HepG2 (cell line): Measurements from ENCODE around the gene KPNA3. TPM values are rescaled to one million over a fixed set of nuclear protein-coding genes. Genes with fewer than 3 reads are reported as not detected.

Experiments
- ATAC-seq: fragments of 200-7000 bp; cut with Tn5 transposase; 3 replicates; pipeline ENCODE4 v1.9.1; 2020; ENCODE audit warnings: mild to moderate bottlenecking, moderate library complexity
- BruUV-seq: library from RNA; stranded (reverse); fragments of 400-500 nt; replicated peaks from 2 replicates; lab custom pipeline; 2021; lab: Mats Ljungman, UMichigan
- CTCF ChIA-PET: fragments of 300-600 bp; formaldehyde crosslinking; extraction: SDS; loops from one replicate; lab custom pipeline; 2021; ENCODE audit warnings: low total read pairs, inconsistent platforms, low intra/inter-chr PET ratio; lab: Yijun Ruan, JAX
- POLR2A ChIA-PET: fragments of 350-600 bp; sonication (Branson Sonifier 250); formaldehyde crosslinking; loops from one replicate; lab custom pipeline; 2020; ENCODE audit warnings: antibody characterized with exemption, inconsistent platforms; lab: Yijun Ruan, JAX
- DNase-seq: peaks from one replicate; pipeline ENCODE4 v3.0.0-alpha.2; 2015; ENCODE audit warnings: low spot score
- FAIRE-seq: peaks from 3 replicates; lab custom pipeline; 2011; peaks lifted over from hg19 to GRCh38; lab: Jason Lieb, UNC
- H2AFZ ChIP-seq: one replicate; pipeline ENCODE4 v1.6.1; 2011; ENCODE audit warnings: low read length, inconsistent platforms
- H3K27ac ChIP-seq: fragments of 300-600 bp; 3 replicates; pipeline ENCODE4 v1.8.0; 2011; ENCODE audit warnings: mixed run types, mild to moderate bottlenecking, mixed read lengths, low read length, inconsistent platforms; ENCODE audit not compliant: insufficient read depth; ENCODE audit errors: extremely low read length
- H3K27me3 ChIP-seq, 2 experiments: fragments of 200-600 bp in 1 of 2; 2 replicates in 1 of 2; 3 replicates in 1 of 2; pipeline versions ENCODE4 v1.6.0 to v1.8.0; 2011; ENCODE audit warnings: low read length in 2 of 2, mild to moderate bottlenecking in 2 of 2, moderate library complexity in 2 of 2, inconsistent platforms in 1 of 2; ENCODE audit not compliant: insufficient read depth in 2 of 2, control insufficient read depth in 1 of 2
- H3K36me3 ChIP-seq, 2 experiments: fragments of 200-600 bp in 1 of 2; replicated peaks in 1 of 2; 2 replicates in 1 of 2; 3 replicates in 1 of 2; pipeline versions ENCODE4 v1.5.1 to v1.8.0; 2011; ENCODE audit warnings: low read length in 2 of 2, inconsistent platforms in 1 of 2; ENCODE audit not compliant: insufficient read depth in 2 of 2, control insufficient read depth in 1 of 2
- H3K4me1 ChIP-seq: 2 replicates; pipeline ENCODE4 v1.5.1; 2012; ENCODE audit warnings: low read length, inconsistent platforms; ENCODE audit not compliant: insufficient read depth
- H3K4me2 ChIP-seq: 2 replicates; pipeline ENCODE4 v1.6.0; 2011; ENCODE audit warnings: low read depth, low read length, inconsistent platforms
- H3K4me3 ChIP-seq, 3 experiments: fragments of 200-600 bp in 1 of 3; sonication (generic), shearing (Covaris generic) in 1 of 3; replicated peaks in 1 of 3; 2 replicates each; pipeline ENCODE4 v1.5.1; 2011 to 2016; ENCODE audit warnings: low read length in 3 of 3, inconsistent platforms in 2 of 3, low read depth in 2 of 3, mild to moderate bottlenecking in 2 of 3, control low read depth in 1 of 3, mixed read lengths in 1 of 3; ENCODE audit not compliant: insufficient read depth in 1 of 3
- H3K79me2 ChIP-seq: one replicate; pipeline ENCODE4 v1.6.1; 2011; ENCODE audit warnings: low read length, inconsistent platforms; ENCODE audit not compliant: insufficient read depth
- H3K9ac ChIP-seq: 2 replicates; pipeline ENCODE4 v1.6.0; 2011; ENCODE audit warnings: mild to moderate bottlenecking, low read depth, low read length, inconsistent platforms; ENCODE audit not compliant: insufficient read depth
- H3K9me3 ChIP-seq: 2 replicates; pipeline ENCODE4 v1.5.1; 2012; ENCODE audit warnings: mild to moderate bottlenecking, low read length
- H4K20me1 ChIP-seq: 2 replicates; pipeline ENCODE4 v1.6.0; 2011; ENCODE audit warnings: inconsistent platforms, mild to moderate bottlenecking, low read length, moderate library complexity; ENCODE audit not compliant: insufficient read depth
- RFXAP ChIP-seq: sonication (generic); formaldehyde crosslinking; IDR thresholded peaks from 2 replicates; pipeline ENCODE4 v1.4.0; 2020; ENCODE audit warnings: missing genetic modification reagents, borderline replicate concordance
- YEATS4 ChIP-seq: sonication (generic); formaldehyde crosslinking; IDR thresholded peaks from 2 replicates; pipeline ENCODE4 v1.4.0; 2020; ENCODE audit warnings: missing genetic modification reagents, borderline replicate concordance
- ZNF121 ChIP-seq: sonication (generic); formaldehyde crosslinking; IDR thresholded peaks from 2 replicates; pipeline ENCODE4 v1.5.0; 2020; ENCODE audit warnings: mild to moderate bottlenecking, missing genetic modification reagents
- ZNF652 ChIP-seq: IDR thresholded peaks from 2 replicates; pipeline ENCODE4 v1.6.1; 2016; ENCODE audit warnings: low read depth, borderline replicate concordance
- ZSCAN21 ChIP-seq: sonication (generic); formaldehyde crosslinking; IDR thresholded peaks from 2 replicates; pipeline ENCODE4 v1.8.0; 2022; ENCODE audit warnings: mild to moderate bottlenecking, missing genetic modification reagents, moderate library complexity, borderline replicate concordance
- WGBS: methylation state at CpG from one replicate; pipeline ENCODE4 v1.1.6; 2017; ENCODE audit warnings: low lambda C conversion rate; 5-methylcytosine and 5-hydroxymethylcytosine counted together
- in situ Hi-C: cut with HindIII; loops from 2 replicates; pipeline ENCODE4 v1.10.0; 2017; ENCODE audit warnings: low pct_unique_long_range_greater_than_20kb; ENCODE audit not compliant: extremely low pct_ligation_motif_present
- intact Hi-C: fragments of 100-400 bp; cut with micrococcal nuclease; formaldehyde crosslinking; loops from one replicate; pipeline ENCODE4 v1.10.0; 2022; ENCODE audit not compliant: unreplicated experiment
- polyA plus RNA-seq, 8 experiments: library from polyadenylated mRNA; depleted of rRNA in 3 of 8; stranded (reverse) in 7 of 8; unstranded in 1 of 8; fragments of >200 nt; fragmentation: Illumina TruSeq in 4 of 8; extraction: Trizol in 4 of 8; gene quantifications; 2 replicates each; pipeline versions ENCODE4 v1.2.1 to v1.2.3, GENCODE V29; 2011 to 2016; ENCODE audit warnings: low read depth in 4 of 8, missing spikeins in 1 of 8, mixed read lengths in 1 of 8; ENCODE audit not compliant: insufficient read depth in 1 of 8
- total RNA-seq, 5 experiments: library from RNA; depleted of rRNA; stranded (reverse); fragments of >200 nt; fragmentation: Illumina TruSeq; extraction: Trizol; gene quantifications; 2 replicates each; pipeline ENCODE4 v1.2.3, GENCODE V29; 2016; ENCODE audit warnings: low read depth in 1 of 5
- TF ChIP-seq, protein P1 (sequence below): IDR thresholded peaks from 2 replicates; pipeline ENCODE4 v1.6.1; 2016; ENCODE audit warnings: missing genetic modification reagents, missing compliant biosample characterization
- TF ChIP-seq, protein P2 (sequence below): sonication (generic); formaldehyde crosslinking; IDR thresholded peaks from 2 replicates; pipeline ENCODE4 v1.4.0; 2020; ENCODE audit warnings: mild to moderate bottlenecking, missing genetic modification reagents

KPNA3 gene
- total and polyA plus RNA-seq, 2 of the 13 experiments (the other 11 are each of a cell fraction or from before 2014, with no cell fraction given) = 13.0 to 28.9 TPM

DNA sequence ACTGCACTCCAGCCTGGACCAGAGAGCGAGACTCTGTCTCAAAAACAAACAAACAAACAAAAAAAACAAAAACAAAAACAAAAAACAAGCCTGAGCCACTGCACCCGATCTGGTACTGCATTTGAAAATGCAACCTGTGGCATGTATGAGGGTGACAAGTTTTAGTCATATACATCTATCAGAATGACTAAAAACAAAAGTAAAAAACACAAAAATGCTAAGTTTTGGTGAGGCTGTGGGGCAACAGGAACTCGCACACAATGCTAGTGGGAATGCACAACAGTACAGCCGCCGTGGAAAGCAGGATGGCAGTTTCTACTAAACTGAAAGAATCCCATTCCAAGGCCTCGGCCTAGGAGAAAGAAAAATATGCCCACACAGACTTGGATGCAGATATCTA lies 109.0 kb downstream of the KPNA3 start (continued):
- TF ChIP-seq, protein P1, sequence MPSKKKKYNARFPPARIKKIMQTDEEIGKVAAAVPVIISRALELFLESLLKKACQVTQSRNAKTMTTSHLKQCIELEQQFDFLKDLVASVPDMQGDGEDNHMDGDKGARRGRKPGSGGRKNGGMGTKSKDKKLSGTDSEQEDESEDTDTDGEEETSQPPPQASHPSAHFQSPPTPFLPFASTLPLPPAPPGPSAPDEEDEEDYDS = no peak
- no peak for TF ChIP-seq YEATS4 (CRISPR knock-in tag)

DNA sequence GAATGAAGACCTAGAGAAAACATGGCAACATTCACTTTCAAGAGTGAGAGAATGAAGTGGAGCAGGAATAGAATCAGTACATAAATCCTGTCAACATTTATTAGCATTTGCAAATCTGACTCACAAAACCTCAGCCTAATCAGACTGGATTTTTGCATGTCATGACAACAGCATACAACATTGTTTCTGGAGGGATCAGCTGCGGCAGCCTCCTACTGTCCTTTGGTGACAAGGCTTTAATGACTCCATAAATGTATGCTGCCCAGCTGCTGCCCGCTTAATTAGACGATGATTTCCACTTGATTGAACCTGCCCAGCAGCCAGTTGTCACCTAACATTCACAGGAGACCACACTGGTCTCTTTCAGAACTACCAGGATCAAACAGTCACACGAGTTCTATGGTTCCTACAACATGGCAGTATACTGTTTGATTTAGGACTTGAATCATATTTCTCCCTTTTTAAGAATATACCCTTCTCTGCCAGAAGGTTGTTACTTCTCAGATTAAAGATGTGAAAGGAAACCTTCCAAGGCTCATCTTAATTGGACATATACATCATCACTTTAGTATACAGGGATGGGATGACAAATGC lies 110.5 kb downstream of the KPNA3 start:
- Histone ChIP-seq H3K9me3 (no peaks in the 10 kb centered on the region), H4K20me1 (peaks cover 17% of the 10 kb centered on the region), H3K27me3 (no peaks in the 10 kb centered on the region), H3K79me2 (peaks cover 55% of the 10 kb centered on the region), H2AFZ (no peak overlapping the region), H3K4me3 (no peak overlapping the region), H3K4me1 (peaks cover 12% of the 10 kb centered on the region), H3K9ac (no peak overlapping the region), H3K4me2 (no peak overlapping the region), H3K27ac (no peak overlapping the region), H3K36me3 (peaks cover 5 to 29% of the 10 kb centered on the region in 2 experiments; a peak in 4 of 5 replicates)
- no peak for ATAC-seq
- intact Hi-C loops = no loop called here
- no TSS peak for BruUV-seq
- WGBS = 98% methylated on average over 4 of the region's 4 CpGs
- TF ChIP-seq ZSCAN21 (CRISPR knock-in tag) = no peak
- DNase-seq = no peak
- in situ Hi-C loops = no loop called here
- CTCF ChIA-PET = no interaction called here
- POLR2A ChIA-PET = interaction anchor here (1.1 kb wide), 1 partner anchor 10 kb away, joined by 3 read pairs; no protein-coding TSS in a partner anchor
- FAIRE-seq = no peak

- H3K79me2 ChIP-seq = peaks cover 49% of the 10 kb centered on the region
- H4K20me1 ChIP-seq = peaks cover 13% of the 10 kb centered on the region
- no peaks in the 10 kb centered on the region for H3K27me3 ChIP-seq
- ChIA-PET CTCF (no interaction called here), POLR2A (interaction anchor here (1.0 kb wide), 1 partner anchor 112 kb away, joined by 3 read pairs; no protein-coding TSS in a partner anchor)
- no peaks in the 10 kb centered on the region for H3K9me3 ChIP-seq
- H3K36me3 ChIP-seq = peaks cover 1 to 34% of the 10 kb centered on the region in 2 experiments; a peak in 4 of 5 replicates
- ATAC-seq = peak; percentile 76
- H3K4me2 ChIP-seq = no peak overlapping the region
- intact Hi-C loops = loop anchor here (2.0 kb wide), 1 partner anchor 112 kb away; no protein-coding TSS in a partner anchor
- no TSS peak for BruUV-seq
- H3K9ac ChIP-seq = no peak overlapping the region
- 70% methylated on average over 3 of the region's 3 CpGs for WGBS
- peak; percentile 39 for DNase-seq
- H2AFZ ChIP-seq = no peak overlapping the region
- in situ Hi-C loops = loop anchor here (10.0 kb wide), 1 partner anchor 166 kb away; no protein-coding TSS in a partner anchor
- H3K4me3 ChIP-seq = no peak overlapping the region
- H3K27ac ChIP-seq = no peak overlapping the region
- FAIRE-seq = no peak
- peaks cover 7% of the 10 kb centered on the region for H3K4me1 ChIP-seq
- no peak for TF ChIP-seq RFXAP (CRISPR knock-in tag)
- peak; percentile 34; the same call in 1 of the 2 replicates for TF ChIP-seq ZNF652 (CRISPR knock-in tag)
- TF ChIP-seq, protein P2, sequence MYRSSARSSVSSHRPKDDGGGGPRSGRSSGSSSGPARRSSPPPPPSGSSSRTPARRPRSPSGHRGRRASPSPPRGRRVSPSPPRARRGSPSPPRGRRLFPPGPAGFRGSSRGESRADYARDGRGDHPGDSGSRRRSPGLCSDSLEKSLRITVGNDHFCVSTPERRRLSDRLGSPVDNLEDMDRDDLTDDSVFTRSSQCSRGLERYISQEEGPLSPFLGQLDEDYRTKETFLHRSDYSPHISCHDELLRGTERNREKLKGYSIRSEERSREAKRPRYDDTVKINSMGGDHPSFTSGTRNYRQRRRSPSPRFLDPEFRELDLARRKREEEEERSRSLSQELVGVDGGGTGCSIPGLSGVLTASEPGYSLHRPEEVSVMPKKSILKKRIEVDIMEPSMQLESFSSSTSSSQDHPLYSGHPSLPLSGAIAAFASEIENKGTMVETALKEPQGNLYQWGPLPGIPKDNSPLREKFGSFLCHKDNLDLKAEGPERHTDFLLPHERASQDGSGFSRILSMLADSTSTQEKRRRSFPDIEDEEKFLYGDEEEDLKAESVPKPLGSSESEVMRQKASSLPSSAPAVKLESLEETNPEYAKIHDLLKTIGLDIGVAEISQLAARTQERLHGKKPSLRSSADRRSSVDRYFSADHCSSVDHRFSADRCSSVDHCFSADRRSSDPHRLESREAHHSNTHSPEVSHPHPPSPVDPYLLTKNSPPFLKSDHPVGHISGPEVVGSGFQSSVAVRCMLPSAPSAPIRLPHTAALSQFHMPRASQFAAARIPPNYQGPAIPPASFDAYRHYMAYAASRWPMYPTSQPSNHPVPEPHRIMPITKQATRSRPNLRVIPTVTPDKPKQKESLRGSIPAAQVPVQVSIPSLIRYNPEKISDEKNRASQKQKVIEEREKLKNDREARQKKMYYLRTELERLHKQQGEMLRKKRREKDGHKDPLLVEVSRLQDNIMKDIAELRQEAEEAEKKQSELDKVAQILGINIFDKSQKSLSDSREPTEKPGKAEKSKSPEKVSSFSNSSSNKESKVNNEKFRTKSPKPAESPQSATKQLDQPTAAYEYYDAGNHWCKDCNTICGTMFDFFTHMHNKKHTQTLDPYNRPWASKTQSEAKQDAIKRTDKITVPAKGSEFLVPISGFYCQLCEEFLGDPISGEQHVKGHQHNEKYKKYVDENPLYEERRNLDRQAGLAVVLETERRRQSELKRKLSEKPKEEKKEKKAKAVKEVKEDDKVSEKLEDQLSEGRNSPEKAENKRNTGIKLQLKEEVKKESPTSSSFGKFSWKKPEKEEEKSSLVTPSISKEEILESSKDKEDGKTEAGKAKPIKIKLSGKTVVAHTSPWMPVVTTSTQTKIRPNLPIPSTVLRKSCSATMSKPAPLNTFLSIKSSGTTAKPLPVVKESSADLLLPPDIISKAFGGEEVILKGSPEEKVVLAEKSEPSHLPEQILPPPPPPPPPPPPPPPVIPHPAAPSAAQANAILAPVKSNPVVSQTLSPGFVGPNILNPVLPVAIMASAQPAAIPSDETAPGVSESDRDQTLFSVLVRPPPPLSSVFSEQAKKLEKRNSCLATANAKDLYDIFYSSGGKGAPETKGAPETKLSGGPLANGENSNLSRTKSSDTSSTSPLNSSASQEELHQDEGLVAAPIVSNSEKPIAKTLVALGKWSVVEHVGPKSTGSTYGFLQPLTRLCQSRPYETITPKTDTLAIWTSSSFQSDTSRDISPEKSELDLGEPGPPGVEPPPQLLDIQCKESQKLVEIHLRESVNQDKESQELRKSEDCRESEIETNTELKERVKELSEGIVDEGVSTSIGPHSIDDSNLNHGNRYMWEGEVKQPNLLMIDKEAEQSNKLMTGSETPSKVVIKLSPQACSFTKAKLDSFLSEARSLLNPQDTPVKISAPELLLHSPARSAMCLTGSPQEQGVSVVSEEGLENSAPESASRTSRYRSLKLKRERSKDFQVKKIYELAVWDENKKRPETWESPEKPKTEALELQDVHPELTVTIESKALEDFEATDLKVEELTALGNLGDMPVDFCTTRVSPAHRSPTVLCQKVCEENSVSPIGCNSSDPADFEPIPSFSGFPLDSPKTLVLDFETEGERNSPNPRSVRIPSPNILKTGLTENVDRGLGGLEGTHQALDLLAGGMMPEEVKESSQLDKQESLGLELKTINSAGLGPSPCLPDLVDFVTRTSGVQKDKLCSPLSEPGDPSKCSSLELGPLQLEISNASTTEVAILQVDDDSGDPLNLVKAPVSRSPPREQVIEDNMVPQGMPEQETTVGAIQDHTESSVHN = no peak
- TF ChIP-seq ZNF121 (CRISPR knock-in tag) = no peak
Observed at GRCh38 chr13:49679246-49679645, 113.2 kb downstream of the KPNA3 start.
